GM23338 (cell line): ENCODE measurements around the gene KCNQ1OT1. TPM values are rescaled to one million over a fixed set of nuclear protein-coding genes. Genes with fewer than 3 reads are reported as not detected.

Experiments
- ATAC-seq: fragments of 200-7000 bp; cut with Tn5 transposase; 3 replicates; pipeline ENCODE4 v1.9.1; 2020
- DNase-seq: peaks from one replicate; pipeline ENCODE4 v3.0.0-alpha.2; 2015; ENCODE audit warnings: low spot score
- H2AFZ ChIP-seq: fragments of 200-600 bp; sonication (generic); 2 replicates; pipeline ENCODE4 v1.8.0; 2016; ENCODE audit warnings: antibody characterized with exemption, mild to moderate bottlenecking, moderate library complexity
- H3F3A ChIP-seq: fragments of 200-600 bp; sonication (generic); replicated peaks from 2 replicates; pipeline ENCODE4 v1.8.0; 2017; ENCODE audit warnings: antibody characterized with exemption, mixed run types, low read depth
- H3K27ac ChIP-seq: fragments of 200-600 bp; sonication (generic); 2 replicates; pipeline ENCODE4 v1.6.1; 2016; ENCODE audit warnings: low read depth
- H3K27me3 ChIP-seq: fragments of 200-600 bp; sonication (generic); 2 replicates; pipeline ENCODE4 v1.8.0; 2016; ENCODE audit warnings: mild to moderate bottlenecking, mixed run types, moderate library complexity; ENCODE audit not compliant: insufficient read depth
- H3K36me3 ChIP-seq: fragments of 200-600 bp; sonication (generic); 2 replicates; pipeline ENCODE4 v1.8.0; 2016; ENCODE audit warnings: mild to moderate bottlenecking; ENCODE audit not compliant: insufficient read depth
- H3K4me1 ChIP-seq: fragments of 200-600 bp; sonication (generic); 2 replicates; pipeline ENCODE4 v1.8.0; 2016; ENCODE audit warnings: mild to moderate bottlenecking, moderate library complexity; ENCODE audit not compliant: insufficient read depth
- H3K4me2 ChIP-seq: fragments of 200-600 bp; sonication (generic); 2 replicates; pipeline ENCODE4 v1.7.1; 2017; ENCODE audit warnings: mixed run types
- H3K4me3 ChIP-seq: fragments of 200-600 bp; sonication (generic); 2 replicates; pipeline ENCODE4 v1.6.1; 2016; ENCODE audit warnings: mixed run types
- H3K79me2 ChIP-seq: fragments of 200-600 bp; sonication (generic); replicated peaks from 2 replicates; pipeline ENCODE4 v1.8.0; 2017; ENCODE audit warnings: mild to moderate bottlenecking; ENCODE audit not compliant: insufficient read depth
- H3K9me2 ChIP-seq: fragments of 200-600 bp; sonication (generic); 2 replicates; pipeline ENCODE4 v1.8.0; 2017; ENCODE audit not compliant: insufficient read depth
- H4K20me1 ChIP-seq: fragments of 200-600 bp; sonication (generic); replicated peaks from 2 replicates; pipeline ENCODE4 v1.8.0; 2017; ENCODE audit warnings: mild to moderate bottlenecking; ENCODE audit not compliant: insufficient read depth
- H3K27ac Mint-ChIP-seq: 2 replicates; pipeline ENCODE4 v1.8.0; 2020; ENCODE audit warnings: inconsistent platforms, mild to moderate bottlenecking, moderate library complexity, mixed read lengths
- H3K27me3 Mint-ChIP-seq: 3 replicates; pipeline ENCODE4 v1.8.0; 2022; ENCODE audit warnings: low read depth, mild to moderate bottlenecking, moderate library complexity, mixed read lengths, inconsistent platforms; ENCODE audit not compliant: insufficient read depth, poor library complexity
- H3K36me3 Mint-ChIP-seq: 3 replicates; pipeline ENCODE4 v1.8.0; 2021; ENCODE audit warnings: low read depth, mild to moderate bottlenecking, inconsistent platforms, moderate library complexity, mixed read lengths
- H3K4me1 Mint-ChIP-seq: 3 replicates; pipeline ENCODE4 v1.8.0; 2020; ENCODE audit warnings: mild to moderate bottlenecking, inconsistent platforms, mixed read lengths
- H3K4me3 Mint-ChIP-seq: 3 replicates; pipeline ENCODE4 v1.8.0; 2021; ENCODE audit warnings: moderate library complexity, mild to moderate bottlenecking, inconsistent platforms, mixed read lengths
- H3K9me3 Mint-ChIP-seq: 3 replicates; pipeline ENCODE4 v1.8.0; 2020; ENCODE audit warnings: moderate library complexity, mild to moderate bottlenecking, inconsistent platforms, mixed read lengths
- CREB1 ChIP-seq: fragments of 250-450 bp; sonication (Bioruptor Pico); IDR thresholded peaks from 2 replicates; pipeline ENCODE4 v1.5.0; 2020; ENCODE audit warnings: low read depth, mild to moderate bottlenecking, moderate library complexity
- CTCF ChIP-seq, 2 experiments: fragments of 200-600 bp in 1 of 2; sonication (generic) in 1 of 2; conservative IDR thresholded peaks; 2 replicates each; pipeline versions ENCODE4 v1.5.1 to v1.6.1; 2016 to 2017; ENCODE audit warnings: antibody characterized with exemption in 2 of 2, low read depth in 2 of 2, mild to moderate bottlenecking in 2 of 2, moderate library complexity in 1 of 2
- JUNB ChIP-seq: IDR thresholded peaks from one replicate; pipeline ENCODE4 v1.6.1; 2016; ENCODE audit warnings: antibody characterized with exemption; ENCODE audit not compliant: unreplicated experiment
- POLR2AphosphoS5 ChIP-seq: IDR thresholded peaks from 2 replicates; pipeline ENCODE4 v1.6.1; 2016; ENCODE audit warnings: antibody characterized with exemption, low read depth
- REST ChIP-seq: IDR thresholded peaks from one replicate; pipeline ENCODE4 v1.6.1; 2018; ENCODE audit warnings: antibody characterized with exemption; ENCODE audit not compliant: unreplicated experiment
- STAT1 ChIP-seq: IDR thresholded peaks from one replicate; pipeline ENCODE4 v1.6.1; 2016; ENCODE audit warnings: antibody characterized with exemption; ENCODE audit not compliant: unreplicated experiment
- ZNF114 ChIP-seq: fragments of 250-450 bp; sonication (Bioruptor Pico); IDR thresholded peaks from 2 replicates; pipeline ENCODE4 v1.5.0; 2020; ENCODE audit warnings: mild to moderate bottlenecking, moderate library complexity
- ZNF331 ChIP-seq: fragments of 250-450 bp; sonication (Bioruptor Pico); IDR thresholded peaks from 2 replicates; pipeline ENCODE4 v1.5.0; 2020; ENCODE audit warnings: low read depth, mild to moderate bottlenecking, moderate library complexity
- polyA plus RNA-seq: library from polyadenylated mRNA; unstranded; fragments of >200 nt; fragmentation: Nextera tagmentation; extraction: Ambion mirVana; gene quantifications from 2 replicates; pipeline ENCODE4 v1.2.1, GENCODE V29; 2016
- total RNA-seq: library from RNA; depleted of rRNA; stranded (reverse); fragments of >200 nt; shearing (Covaris generic); gene quantifications from 2 replicates; pipeline ENCODE4 v1.2.3, GENCODE V29; 2014
- TF ChIP-seq, protein P1 (sequence below): fragments of 250-450 bp; sonication (Bioruptor Pico); IDR thresholded peaks from 2 replicates; pipeline ENCODE4 v1.5.0; 2020; ENCODE audit warnings: mild to moderate bottlenecking, moderate library complexity
- TF ChIP-seq, protein P2 (sequence below): IDR thresholded peaks from 2 replicates; pipeline ENCODE4 v1.6.1; 2016; ENCODE audit warnings: antibody characterized with exemption

Gene KCNQ1OT1
- total and polyA plus RNA-seq, 2 experiments from 2014 or later: 1.5 to 4.2 TPM

- DNase-seq (no peak), ATAC-seq (no peak)
- H3K4me1 ChIP-seq: no peaks in the 10 kb centered on the region
- H3K27me3 ChIP-seq: no peaks in the 10 kb centered on the region
- H2AFZ ChIP-seq: no peak overlapping the region
- H3K27ac Mint-ChIP-seq: no peak overlapping the region
- no peak overlapping the region for H3K27ac ChIP-seq
- H3F3A ChIP-seq: no peaks in the 10 kb centered on the region
- no peaks in the 10 kb centered on the region for H3K9me2 ChIP-seq
- no peak overlapping the region for H3K4me3 Mint-ChIP-seq
- H3K79me2 ChIP-seq: no peaks in the 10 kb centered on the region
- H3K4me2 ChIP-seq: no peak overlapping the region
- H3K36me3 Mint-ChIP-seq: peaks cover 65% of the 10 kb centered on the region
- TF ChIP-seq, protein P1, sequence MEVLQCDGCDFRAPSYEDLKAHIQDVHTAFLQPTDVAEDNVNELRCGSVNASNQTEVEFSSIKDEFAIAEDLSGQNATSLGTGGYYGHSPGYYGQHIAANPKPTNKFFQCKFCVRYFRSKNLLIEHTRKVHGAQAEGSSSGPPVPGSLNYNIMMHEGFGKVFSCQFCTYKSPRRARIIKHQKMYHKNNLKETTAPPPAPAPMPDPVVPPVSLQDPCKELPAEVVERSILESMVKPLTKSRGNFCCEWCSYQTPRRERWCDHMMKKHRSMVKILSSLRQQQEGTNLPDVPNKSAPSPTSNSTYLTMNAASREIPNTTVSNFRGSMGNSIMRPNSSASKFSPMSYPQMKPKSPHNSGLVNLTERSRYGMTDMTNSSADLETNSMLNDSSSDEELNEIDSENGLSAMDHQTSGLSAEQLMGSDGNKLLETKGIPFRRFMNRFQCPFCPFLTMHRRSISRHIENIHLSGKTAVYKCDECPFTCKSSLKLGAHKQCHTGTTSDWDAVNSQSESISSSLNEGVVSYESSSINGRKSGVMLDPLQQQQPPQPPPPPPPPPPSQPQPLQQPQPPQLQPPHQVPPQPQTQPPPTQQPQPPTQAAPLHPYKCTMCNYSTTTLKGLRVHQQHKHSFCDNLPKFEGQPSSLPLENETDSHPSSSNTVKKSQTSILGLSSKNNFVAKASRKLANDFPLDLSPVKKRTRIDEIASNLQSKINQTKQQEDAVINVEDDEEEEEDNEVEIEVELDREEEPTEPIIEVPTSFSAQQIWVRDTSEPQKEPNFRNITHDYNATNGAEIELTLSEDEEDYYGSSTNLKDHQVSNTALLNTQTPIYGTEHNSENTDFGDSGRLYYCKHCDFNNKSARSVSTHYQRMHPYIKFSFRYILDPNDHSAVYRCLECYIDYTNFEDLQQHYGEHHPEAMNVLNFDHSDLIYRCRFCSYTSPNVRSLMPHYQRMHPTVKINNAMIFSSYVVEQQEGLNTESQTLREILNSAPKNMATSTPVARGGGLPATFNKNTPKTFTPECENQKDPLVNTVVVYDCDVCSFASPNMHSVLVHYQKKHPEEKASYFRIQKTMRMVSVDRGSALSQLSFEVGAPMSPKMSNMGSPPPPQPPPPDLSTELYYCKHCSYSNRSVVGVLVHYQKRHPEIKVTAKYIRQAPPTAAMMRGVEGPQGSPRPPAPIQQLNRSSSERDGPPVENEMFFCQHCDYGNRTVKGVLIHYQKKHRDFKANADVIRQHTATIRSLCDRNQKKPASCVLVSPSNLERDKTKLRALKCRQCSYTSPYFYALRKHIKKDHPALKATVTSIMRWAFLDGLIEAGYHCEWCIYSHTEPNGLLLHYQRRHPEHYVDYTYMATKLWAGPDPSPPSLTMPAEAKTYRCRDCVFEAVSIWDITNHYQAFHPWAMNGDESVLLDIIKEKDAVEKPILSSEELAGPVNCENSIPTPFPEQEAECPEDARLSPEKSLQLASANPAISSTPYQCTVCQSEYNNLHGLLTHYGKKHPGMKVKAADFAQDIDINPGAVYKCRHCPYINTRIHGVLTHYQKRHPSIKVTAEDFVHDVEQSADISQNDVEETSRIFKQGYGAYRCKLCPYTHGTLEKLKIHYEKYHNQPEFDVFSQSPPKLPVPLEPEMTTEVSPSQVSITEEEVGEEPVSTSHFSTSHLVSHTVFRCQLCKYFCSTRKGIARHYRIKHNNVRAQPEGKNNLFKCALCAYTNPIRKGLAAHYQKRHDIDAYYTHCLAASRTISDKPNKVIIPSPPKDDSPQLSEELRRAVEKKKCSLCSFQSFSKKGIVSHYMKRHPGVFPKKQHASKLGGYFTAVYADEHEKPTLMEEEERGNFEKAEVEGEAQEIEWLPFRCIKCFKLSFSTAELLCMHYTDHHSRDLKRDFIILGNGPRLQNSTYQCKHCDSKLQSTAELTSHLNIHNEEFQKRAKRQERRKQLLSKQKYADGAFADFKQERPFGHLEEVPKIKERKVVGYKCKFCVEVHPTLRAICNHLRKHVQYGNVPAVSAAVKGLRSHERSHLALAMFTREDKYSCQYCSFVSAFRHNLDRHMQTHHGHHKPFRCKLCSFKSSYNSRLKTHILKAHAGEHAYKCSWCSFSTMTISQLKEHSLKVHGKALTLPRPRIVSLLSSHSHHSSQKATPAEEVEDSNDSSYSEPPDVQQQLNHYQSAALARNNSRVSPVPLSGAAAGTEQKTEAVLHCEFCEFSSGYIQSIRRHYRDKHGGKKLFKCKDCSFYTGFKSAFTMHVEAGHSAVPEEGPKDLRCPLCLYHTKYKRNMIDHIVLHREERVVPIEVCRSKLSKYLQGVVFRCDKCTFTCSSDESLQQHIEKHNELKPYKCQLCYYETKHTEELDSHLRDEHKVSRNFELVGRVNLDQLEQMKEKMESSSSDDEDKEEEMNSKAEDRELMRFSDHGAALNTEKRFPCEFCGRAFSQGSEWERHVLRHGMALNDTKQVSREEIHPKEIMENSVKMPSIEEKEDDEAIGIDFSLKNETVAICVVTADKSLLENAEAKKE: no peak
- TF ChIP-seq REST (no peak), STAT1 (no peak), ZNF331 (CRISPR knock-in tag) (no peak), CREB1 (CRISPR knock-in tag) (no peak), CTCF (conservative IDR thresholded peaks at IDR 0.05; ENCODE audit: low read depth in 2 of 2) (no peak), POLR2AphosphoS5 (no peak), JUNB (no peak), ZNF114 (CRISPR knock-in tag) (no peak)
- TF ChIP-seq, protein P2, sequence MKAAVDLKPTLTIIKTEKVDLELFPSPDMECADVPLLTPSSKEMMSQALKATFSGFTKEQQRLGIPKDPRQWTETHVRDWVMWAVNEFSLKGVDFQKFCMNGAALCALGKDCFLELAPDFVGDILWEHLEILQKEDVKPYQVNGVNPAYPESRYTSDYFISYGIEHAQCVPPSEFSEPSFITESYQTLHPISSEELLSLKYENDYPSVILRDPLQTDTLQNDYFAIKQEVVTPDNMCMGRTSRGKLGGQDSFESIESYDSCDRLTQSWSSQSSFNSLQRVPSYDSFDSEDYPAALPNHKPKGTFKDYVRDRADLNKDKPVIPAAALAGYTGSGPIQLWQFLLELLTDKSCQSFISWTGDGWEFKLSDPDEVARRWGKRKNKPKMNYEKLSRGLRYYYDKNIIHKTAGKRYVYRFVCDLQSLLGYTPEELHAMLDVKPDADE: no peak
- H4K20me1 ChIP-seq: peaks cover 14% of the 10 kb centered on the region
- no peak overlapping the region for H3K4me3 ChIP-seq
- no peaks in the 10 kb centered on the region for H3K4me1 Mint-ChIP-seq
- H3K9me3 Mint-ChIP-seq: peaks cover 32% of the 10 kb centered on the region
- no peaks in the 10 kb centered on the region; the same call in 1 of the 2 replicates for H3K36me3 ChIP-seq
- peaks cover 22% of the 10 kb centered on the region for H3K27me3 Mint-ChIP-seq
Measured at GRCh38 chr11:2666401-2666741, 33.4 kb downstream of the KCNQ1OT1 start.
